ENCODE results near the gene RAD51B.

Gene RAD51B

GRCh38 chr14:68349900-68350629 lies 530.5 kb downstream of the RAD51B start:
- DNase-seq: peak; percentile 78 to 93

- DNase-seq: no peak
Observed at GRCh38 chr14:68355415-68355814, 535.8 kb downstream of the RAD51B start.

- no peak for DNase-seq
Observed at GRCh38 chr14:68357777-68358176, 538.2 kb downstream of the RAD51B start.

- no peak for DNase-seq
Observed at GRCh38 chr14:68358500-68358899, 538.9 kb downstream of the RAD51B start.

GRCh38 chr14:68359022-68359836 lies 539.6 kb downstream of the RAD51B start:
- no peak for DNase-seq

GRCh38 chr14:68359837-68360552 lies 540.4 kb downstream of the RAD51B start:
- DNase-seq: no peak

GRCh38 chr14:68361231-68361630 lies 541.7 kb downstream of the RAD51B start:
- no peak for DNase-seq

GRCh38 chr14:68362846-68363245 lies 543.3 kb downstream of the RAD51B start:
- DNase-seq: no peak

GRCh38 chr14:68363466-68363842 lies 543.9 kb downstream of the RAD51B start:
- DNase-seq: no peak

GRCh38 chr14:68363843-68364767 lies 544.5 kb downstream of the RAD51B start:
- DNase-seq: no peak

- DNase-seq: no peak
Observed at GRCh38 chr14:68364792-68365192, 545.2 kb downstream of the RAD51B start.

- DNase-seq: no peak
Observed at GRCh38 chr14:68365228-68365627, 545.6 kb downstream of the RAD51B start.

GRCh38 chr14:68366656-68367055 lies 547.1 kb downstream of the RAD51B start:
- DNase-seq: no peak

GRCh38 chr14:68367536-68367935 lies 548.0 kb downstream of the RAD51B start:
- DNase-seq: no peak

- DNase-seq: no peak
Observed at GRCh38 chr14:68368850-68369249, 549.3 kb downstream of the RAD51B start.

- DNase-seq: peak in 1 of 2 experiments; percentile 10
Observed at GRCh38 chr14:68369281-68370056, 549.9 kb downstream of the RAD51B start.

GRCh38 chr14:68370057-68370360 lies 550.4 kb downstream of the RAD51B start:
- no peak for DNase-seq

GRCh38 chr14:68372368-68372767 lies 552.8 kb downstream of the RAD51B start:
- DNase-seq: no peak

- no peak for DNase-seq
Observed at GRCh38 chr14:68373124-68373646, 553.6 kb downstream of the RAD51B start.

- no peak for DNase-seq
Observed at GRCh38 chr14:68373847-68374444, 554.4 kb downstream of the RAD51B start.

- no peak for DNase-seq
Observed at GRCh38 chr14:68374682-68375081, 555.1 kb downstream of the RAD51B start.

Data from NCI-H2081 (cell line).